ENCODE results near the gene ZC3H4.

DNA sequence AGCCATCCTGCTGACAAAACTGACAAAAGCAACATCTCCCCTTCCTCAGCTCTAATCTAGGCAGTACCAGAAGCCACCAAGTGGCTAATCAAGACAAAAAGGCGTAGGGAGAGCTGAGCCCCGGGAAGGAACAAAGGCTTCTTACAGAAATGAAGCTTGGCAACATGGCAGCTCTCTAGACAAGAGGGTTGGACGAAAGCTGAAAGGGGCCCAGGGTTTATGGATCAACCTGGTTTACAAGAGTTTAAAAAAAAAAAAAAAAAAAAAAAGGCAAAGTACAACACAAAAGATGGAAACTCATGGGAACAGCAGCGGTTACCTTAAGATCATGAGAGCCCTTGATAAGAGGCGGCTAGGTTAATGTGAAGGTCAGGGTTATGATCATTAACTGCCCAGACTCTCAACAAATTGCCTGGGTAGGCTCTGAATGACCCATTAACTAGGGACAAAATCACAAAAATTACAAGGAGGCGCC lies 14.0 kb downstream of the ZC3H4 start:
- no peak for TF ChIP-seq CTCF (conservative IDR thresholded peaks at IDR 0.05)
- no peak for TF ChIP-seq ZFX (IDR thresholded peaks at IDR 0.05)

Data from C4-2B (cell line).